ENCODE results near the gene RFX1.

The RFX1 gene

DNA sequence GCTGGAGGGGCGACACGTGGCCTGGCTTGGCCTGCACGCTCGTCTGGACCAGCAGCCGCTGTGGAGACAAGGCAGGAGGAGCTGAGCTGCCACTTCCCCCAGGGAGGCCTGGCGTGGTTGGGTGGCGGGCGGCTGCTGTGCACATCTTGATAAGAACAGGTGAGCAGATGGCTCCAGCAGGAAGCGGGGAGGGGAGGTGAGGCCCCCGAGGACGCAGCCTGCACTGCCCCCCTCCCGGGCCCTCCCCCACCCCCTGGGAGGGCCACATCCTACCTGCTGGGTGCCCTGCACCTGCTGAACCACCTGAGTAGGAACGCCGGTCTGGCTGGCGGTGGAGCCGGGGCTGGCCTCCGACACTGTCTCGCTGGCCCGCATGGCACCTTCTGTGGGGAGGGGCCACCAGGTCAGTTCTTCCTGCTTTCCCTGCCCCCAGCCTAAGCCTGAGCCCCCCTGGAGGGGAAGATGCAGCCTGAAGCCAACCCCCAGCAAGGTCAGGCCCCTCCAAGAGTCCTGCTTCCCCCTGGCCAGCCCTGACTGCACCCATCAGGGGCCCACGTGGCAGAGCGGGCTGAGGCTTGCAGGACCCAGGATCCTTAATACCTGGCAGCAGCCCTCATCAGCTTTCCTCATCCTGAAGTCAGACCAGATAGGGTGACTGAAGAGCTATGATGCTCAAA lies 22.8 kb downstream of the RFX1 start:
- Histone ChIP-seq H3K36me3 (ENCODE audit: control insufficient read depth in 2 of 2, insufficient read depth in 1 of 2, low read length in 2 of 2) (peaks cover 0 to 35% of the 10 kb centered on the region in 2 experiments; a peak in 2 of 3 replicates), H3K27ac (ENCODE audit: extremely low read depth, low read depth, low read length) (no peak overlapping the region), H3K4me3 (ENCODE audit: low read depth, low read length) (no peak overlapping the region), H3K9me3 (ENCODE audit: control insufficient read depth, insufficient read depth, low read depth, low read length) (no peaks in the 10 kb centered on the region), H3K4me1 (ENCODE audit: control insufficient read depth, insufficient read depth, low read length) (peaks cover 8% of the 10 kb centered on the region)
- ChIA-PET CTCF (no interaction called here), POLR2A (interaction anchor here (0.6 to 1.0 kb wide), 2 partner anchors 12 to 58 kb away, joined by 3 to 5 read pairs; no protein-coding TSS in a partner anchor)
- TF ChIP-seq, protein P1, sequence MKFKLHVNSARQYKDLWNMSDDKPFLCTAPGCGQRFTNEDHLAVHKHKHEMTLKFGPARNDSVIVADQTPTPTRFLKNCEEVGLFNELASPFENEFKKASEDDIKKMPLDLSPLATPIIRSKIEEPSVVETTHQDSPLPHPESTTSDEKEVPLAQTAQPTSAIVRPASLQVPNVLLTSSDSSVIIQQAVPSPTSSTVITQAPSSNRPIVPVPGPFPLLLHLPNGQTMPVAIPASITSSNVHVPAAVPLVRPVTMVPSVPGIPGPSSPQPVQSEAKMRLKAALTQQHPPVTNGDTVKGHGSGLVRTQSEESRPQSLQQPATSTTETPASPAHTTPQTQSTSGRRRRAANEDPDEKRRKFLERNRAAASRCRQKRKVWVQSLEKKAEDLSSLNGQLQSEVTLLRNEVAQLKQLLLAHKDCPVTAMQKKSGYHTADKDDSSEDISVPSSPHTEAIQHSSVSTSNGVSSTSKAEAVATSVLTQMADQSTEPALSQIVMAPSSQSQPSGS (tag by site-specific recombination; IDR thresholded peaks at IDR 0.05; ENCODE audit: low read depth) = no peak
- TF ChIP-seq GLIS1 (tag by site-specific recombination; IDR thresholded peaks at IDR 0.05) = peak; percentile 62

DNA sequence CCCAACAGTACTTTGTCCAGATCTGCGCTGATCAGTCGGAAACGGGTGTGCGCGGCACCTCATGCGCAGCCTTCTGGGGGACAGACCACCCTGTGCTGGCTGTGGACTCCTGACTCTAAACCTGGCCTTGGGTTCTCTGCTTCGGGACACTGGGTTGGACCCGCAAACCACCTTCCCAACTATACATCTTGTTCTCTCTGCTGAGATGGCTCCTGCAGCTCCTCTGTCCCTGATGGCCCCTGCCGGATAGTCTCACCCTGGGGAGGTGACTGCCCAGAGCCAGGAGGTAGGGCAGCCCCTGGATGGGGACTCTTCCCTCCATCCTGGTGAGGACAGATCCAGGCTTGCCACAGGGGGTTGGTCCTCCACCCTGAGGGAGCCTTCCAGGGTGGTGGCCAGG lies 23.3 kb downstream of the RFX1 start:
- TF ChIP-seq GLI2 (tag by site-specific recombination; IDR thresholded peaks at IDR 0.05; ENCODE audit: borderline replicate concordance, low read depth) (no peak), KLF7 (tag by site-specific recombination; IDR thresholded peaks at IDR 0.05; ENCODE audit: borderline replicate concordance) (no peak), ZFHX2 (tag by site-specific recombination; conservative IDR thresholded peaks at IDR 0.05) (no peak), ZNF473 (tag by site-specific recombination; IDR thresholded peaks at IDR 0.05) (no peak), MZF1 (tag by site-specific recombination; IDR thresholded peaks at IDR 0.05; ENCODE audit: borderline replicate concordance) (no peak), ZNF24 (tag by site-specific recombination; IDR thresholded peaks at IDR 0.05) (no peak), ZNF292 (tag by site-specific recombination; IDR thresholded peaks at IDR 0.05; ENCODE audit: borderline replicate concordance, low read depth) (no peak), ZNF354C (tag by site-specific recombination; IDR thresholded peaks at IDR 0.05; ENCODE audit: borderline replicate concordance, low read depth) (no peak), ZNF350 (tag by site-specific recombination; IDR thresholded peaks at IDR 0.05) (no peak), SP7 (tag by site-specific recombination; IDR thresholded peaks at IDR 0.05) (no peak), ZNF510 (tag by site-specific recombination; IDR thresholded peaks at IDR 0.05; ENCODE audit: insufficient replicate concordance) (no peak), ZNF596 (tag by site-specific recombination; IDR thresholded peaks at IDR 0.05) (no peak), ZNF391 (tag by site-specific recombination; IDR thresholded peaks at IDR 0.05; ENCODE audit: borderline replicate concordance, low read depth) (no peak)
- TF ChIP-seq, protein P2, sequence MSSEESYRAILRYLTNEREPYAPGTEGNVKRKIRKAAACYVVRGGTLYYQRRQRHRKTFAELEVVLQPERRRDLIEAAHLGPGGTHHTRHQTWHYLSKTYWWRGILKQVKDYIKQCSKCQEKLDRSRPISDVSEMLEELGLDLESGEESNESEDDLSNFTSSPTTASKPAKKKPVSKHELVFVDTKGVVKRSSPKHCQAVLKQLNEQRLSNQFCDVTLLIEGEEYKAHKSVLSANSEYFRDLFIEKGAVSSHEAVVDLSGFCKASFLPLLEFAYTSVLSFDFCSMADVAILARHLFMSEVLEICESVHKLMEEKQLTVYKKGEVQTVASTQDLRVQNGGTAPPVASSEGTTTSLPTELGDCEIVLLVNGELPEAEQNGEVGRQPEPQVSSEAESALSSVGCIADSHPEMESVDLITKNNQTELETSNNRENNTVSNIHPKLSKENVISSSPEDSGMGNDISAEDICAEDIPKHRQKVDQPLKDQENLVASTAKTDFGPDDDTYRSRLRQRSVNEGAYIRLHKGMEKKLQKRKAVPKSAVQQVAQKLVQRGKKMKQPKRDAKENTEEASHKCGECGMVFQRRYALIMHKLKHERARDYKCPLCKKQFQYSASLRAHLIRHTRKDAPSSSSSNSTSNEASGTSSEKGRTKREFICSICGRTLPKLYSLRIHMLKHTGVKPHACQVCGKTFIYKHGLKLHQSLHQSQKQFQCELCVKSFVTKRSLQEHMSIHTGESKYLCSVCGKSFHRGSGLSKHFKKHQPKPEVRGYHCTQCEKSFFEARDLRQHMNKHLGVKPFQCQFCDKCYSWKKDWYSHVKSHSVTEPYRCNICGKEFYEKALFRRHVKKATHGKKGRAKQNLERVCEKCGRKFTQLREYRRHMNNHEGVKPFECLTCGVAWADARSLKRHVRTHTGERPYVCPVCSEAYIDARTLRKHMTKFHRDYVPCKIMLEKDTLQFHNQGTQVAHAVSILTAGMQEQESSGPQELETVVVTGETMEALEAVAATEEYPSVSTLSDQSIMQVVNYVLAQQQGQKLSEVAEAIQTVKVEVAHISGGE (tag by site-specific recombination; conservative IDR thresholded peaks at IDR 0.05; ENCODE audit: low read depth) = no peak
- TF ChIP-seq, protein P3, sequence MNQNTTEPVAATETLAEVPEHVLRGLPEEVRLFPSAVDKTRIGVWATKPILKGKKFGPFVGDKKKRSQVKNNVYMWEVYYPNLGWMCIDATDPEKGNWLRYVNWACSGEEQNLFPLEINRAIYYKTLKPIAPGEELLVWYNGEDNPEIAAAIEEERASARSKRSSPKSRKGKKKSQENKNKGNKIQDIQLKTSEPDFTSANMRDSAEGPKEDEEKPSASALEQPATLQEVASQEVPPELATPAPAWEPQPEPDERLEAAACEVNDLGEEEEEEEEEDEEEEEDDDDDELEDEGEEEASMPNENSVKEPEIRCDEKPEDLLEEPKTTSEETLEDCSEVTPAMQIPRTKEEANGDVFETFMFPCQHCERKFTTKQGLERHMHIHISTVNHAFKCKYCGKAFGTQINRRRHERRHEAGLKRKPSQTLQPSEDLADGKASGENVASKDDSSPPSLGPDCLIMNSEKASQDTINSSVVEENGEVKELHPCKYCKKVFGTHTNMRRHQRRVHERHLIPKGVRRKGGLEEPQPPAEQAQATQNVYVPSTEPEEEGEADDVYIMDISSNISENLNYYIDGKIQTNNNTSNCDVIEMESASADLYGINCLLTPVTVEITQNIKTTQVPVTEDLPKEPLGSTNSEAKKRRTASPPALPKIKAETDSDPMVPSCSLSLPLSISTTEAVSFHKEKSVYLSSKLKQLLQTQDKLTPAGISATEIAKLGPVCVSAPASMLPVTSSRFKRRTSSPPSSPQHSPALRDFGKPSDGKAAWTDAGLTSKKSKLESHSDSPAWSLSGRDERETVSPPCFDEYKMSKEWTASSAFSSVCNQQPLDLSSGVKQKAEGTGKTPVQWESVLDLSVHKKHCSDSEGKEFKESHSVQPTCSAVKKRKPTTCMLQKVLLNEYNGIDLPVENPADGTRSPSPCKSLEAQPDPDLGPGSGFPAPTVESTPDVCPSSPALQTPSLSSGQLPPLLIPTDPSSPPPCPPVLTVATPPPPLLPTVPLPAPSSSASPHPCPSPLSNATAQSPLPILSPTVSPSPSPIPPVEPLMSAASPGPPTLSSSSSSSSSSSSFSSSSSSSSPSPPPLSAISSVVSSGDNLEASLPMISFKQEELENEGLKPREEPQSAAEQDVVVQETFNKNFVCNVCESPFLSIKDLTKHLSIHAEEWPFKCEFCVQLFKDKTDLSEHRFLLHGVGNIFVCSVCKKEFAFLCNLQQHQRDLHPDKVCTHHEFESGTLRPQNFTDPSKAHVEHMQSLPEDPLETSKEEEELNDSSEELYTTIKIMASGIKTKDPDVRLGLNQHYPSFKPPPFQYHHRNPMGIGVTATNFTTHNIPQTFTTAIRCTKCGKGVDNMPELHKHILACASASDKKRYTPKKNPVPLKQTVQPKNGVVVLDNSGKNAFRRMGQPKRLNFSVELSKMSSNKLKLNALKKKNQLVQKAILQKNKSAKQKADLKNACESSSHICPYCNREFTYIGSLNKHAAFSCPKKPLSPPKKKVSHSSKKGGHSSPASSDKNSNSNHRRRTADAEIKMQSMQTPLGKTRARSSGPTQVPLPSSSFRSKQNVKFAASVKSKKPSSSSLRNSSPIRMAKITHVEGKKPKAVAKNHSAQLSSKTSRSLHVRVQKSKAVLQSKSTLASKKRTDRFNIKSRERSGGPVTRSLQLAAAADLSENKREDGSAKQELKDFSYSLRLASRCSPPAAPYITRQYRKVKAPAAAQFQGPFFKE (tag by site-specific recombination; IDR thresholded peaks at IDR 0.05; ENCODE audit: borderline replicate concordance) = no peak
- TF ChIP-seq, protein P4, sequence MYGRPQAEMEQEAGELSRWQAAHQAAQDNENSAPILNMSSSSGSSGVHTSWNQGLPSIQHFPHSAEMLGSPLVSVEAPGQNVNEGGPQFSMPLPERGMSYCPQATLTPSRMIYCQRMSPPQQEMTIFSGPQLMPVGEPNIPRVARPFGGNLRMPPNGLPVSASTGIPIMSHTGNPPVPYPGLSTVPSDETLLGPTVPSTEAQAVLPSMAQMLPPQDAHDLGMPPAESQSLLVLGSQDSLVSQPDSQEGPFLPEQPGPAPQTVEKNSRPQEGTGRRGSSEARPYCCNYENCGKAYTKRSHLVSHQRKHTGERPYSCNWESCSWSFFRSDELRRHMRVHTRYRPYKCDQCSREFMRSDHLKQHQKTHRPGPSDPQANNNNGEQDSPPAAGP (tag by site-specific recombination; IDR thresholded peaks at IDR 0.05) = no peak
- ChIA-PET POLR2A (no interaction called here), CTCF (no interaction called here)

More for the DNA sequence above, 23.3 kb downstream of the RFX1 start:
- Histone ChIP-seq H3K36me3 (ENCODE audit: control insufficient read depth in 2 of 2, insufficient read depth in 1 of 2, low read length in 2 of 2) (peaks cover 0 to 39% of the 10 kb centered on the region in 2 experiments; a peak in 2 of 3 replicates), H3K9me3 (ENCODE audit: control insufficient read depth, insufficient read depth, low read depth, low read length) (no peaks in the 10 kb centered on the region), H3K4me3 (ENCODE audit: low read depth, low read length) (no peak overlapping the region), H3K27ac (ENCODE audit: extremely low read depth, low read depth, low read length) (no peak overlapping the region), H3K4me1 (ENCODE audit: control insufficient read depth, insufficient read depth, low read length) (peaks cover 8% of the 10 kb centered on the region)
